GM18867 (cell line): Measurements from ENCODE around the gene CTDP1.
"Not testable (repeated sequence)": the region's sequence is repeated elsewhere in the genome, so short reads cannot be mapped to it uniquely, and the experiment has no call there.

Experiments used
- ATAC-seq: cut with Tn5 transposase; IDR thresholded peaks from one replicate; pipeline ENCODE4 v1.9.1; 2021; ENCODE audit warnings: mild to moderate bottlenecking, moderate library complexity; ENCODE audit not compliant: unreplicated experiment

CTDP1 gene

DNA sequence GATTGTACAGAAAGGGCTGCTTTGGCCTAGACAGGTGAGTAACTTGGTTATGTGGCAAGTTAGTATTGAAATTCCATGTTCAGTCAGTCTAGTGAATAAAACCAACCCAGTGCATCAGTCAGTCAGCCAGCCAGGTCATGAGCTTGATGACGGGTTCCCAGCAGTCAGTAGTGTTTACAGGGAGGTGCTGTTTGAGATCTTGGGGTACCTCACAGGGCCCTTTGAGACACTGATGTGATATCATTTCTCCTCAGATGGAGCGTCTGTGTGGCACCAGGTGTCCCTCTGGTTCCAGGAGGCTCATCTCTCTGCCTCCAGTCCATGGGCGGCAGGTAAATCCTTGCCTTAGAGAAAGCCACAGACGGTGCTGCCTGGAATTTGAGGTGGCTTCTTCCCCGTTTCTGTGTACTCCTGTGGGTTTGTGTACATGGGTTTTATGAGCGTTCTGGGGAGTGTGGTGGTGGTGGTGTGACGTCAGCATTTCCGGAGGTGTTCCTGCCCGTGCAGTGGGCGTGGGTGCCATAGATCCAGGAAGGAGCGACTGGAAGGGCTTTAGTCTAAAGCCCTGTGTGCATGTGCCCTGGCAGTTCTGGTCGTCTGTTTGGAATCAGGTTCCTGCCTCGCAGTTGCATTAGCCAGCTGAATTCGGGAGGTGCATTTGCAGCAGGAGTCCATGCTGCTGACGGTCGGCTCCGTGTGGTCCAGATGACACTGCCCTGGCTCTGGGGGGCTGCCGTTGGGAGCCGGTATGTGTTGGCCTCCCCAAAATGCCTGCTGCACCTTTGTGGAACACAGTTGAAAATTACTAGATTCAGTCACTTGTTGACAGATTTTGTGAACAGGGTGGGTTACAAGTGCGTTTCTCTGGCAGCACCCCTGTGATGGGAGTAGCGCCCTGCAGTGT lies 2.1 kb downstream of the CTDP1 start:
- ATAC-seq = no peak

DNA sequence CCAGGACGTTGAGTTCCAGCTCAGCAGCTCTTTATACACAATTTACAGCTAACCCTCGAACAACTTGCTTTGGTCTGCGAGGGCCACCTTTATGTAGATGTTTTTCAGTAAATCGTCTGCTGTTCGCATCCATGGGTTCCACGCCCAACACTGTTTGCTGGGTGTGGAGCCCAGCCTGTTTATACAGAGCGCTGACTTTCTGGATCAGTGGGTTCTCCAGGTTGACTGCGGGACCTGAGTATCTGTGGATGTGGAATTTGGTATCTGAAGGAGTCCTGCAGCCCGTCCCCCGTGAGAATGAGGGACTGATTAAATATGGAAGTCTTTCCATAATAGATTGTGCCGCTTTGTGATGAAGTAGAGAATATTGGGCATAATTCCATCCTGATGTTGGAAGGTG lies 2.9 kb downstream of the CTDP1 start:
- no peak for ATAC-seq

DNA sequence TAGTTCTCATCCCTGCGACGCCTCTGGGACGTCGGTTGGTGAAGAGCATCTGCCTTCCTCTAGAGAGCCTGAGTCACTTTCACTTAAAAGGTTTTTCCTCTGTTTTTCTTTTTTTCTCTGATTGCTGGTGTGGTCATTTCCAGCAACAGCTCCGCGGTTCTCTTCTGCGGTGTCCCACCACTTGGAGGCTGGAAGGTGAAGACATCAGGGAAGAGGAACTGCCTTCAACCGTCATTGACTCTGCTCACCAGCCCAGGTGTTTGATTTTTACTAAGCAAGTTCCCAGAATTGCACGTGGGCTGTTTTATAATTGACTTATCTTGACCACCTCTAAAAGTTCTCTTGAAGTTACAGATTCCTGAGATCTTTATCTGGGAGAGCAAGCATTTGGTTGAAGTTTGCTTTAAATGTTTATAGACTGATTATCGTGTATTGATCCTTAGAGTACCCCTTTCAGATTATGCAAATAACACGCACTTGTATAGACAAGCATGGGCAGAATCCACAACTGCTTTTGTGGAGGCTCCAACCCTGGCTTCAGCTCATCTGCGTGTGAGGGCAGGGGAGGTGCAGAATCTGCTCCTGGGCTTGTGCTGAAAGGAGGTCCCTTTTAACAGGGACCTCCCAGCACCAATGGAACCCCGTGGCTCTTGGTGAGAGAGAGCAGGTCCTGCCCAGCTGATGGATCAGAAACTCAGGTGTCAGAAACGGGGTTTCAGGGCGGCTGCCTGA lies 3.5 kb downstream of the CTDP1 start:
- no peak for ATAC-seq

GRCh38 chr18:79683626-79684282 lies 4.2 kb downstream of the CTDP1 start:
- ATAC-seq = no peak

- ATAC-seq = no peak
Observed at GRCh38 chr18:79684283-79684631, 4.7 kb downstream of the CTDP1 start.

DNA sequence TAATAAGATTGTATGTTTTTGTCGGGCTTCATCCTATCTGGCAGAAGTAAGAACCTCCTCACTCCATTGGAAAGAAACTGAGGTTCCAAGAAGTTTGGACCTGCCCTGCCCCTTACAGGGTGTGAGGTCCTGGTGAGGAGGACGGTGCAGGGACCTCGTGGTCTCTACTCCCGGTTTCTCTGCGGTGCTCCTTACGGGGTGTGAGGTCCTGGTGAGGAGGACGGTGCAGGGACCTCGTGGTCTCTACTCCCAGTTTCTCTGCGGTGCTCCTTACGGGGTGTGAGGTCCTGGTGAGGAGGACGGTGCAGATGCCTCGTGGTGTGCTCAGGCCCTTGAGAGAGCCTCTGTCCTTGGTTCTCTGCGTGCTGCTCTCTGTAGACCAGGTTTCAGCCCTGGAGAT lies 5.2 kb downstream of the CTDP1 start:
- no peak for ATAC-seq

GRCh38 chr18:79685281-79685680 lies 5.7 kb downstream of the CTDP1 start:
- ATAC-seq = no peak

- ATAC-seq = no peak
Observed at GRCh38 chr18:79685971-79686370, 6.4 kb downstream of the CTDP1 start.

GRCh38 chr18:79687806-79688205 lies 8.2 kb downstream of the CTDP1 start:
- ATAC-seq = no peak

GRCh38 chr18:79690071-79690470 lies 10.5 kb downstream of the CTDP1 start:
- no peak for ATAC-seq

- ATAC-seq = no peak
Observed at GRCh38 chr18:79690586-79691482, 11.2 kb downstream of the CTDP1 start.

DNA sequence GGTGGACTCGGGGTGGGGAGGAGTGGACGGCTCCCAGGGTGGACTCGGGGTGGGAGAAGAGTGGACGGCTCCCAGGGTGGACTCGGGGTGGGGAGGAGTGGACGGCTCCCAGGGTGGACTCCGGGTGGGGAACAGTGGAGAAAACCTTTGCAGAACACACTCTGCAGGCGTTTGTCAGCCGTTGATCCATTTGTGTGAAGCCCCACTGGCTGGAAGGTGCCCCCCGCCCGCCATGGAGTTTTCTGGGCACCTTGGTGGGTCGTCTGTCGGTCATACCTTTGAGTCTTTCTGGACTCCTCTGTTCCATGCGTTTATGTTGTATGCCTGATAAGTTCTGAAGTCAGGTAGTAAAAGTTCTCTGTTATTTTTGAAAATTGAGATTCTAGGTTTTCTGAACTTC lies 12.5 kb downstream of the CTDP1 start:
- ATAC-seq = no peak

DNA sequence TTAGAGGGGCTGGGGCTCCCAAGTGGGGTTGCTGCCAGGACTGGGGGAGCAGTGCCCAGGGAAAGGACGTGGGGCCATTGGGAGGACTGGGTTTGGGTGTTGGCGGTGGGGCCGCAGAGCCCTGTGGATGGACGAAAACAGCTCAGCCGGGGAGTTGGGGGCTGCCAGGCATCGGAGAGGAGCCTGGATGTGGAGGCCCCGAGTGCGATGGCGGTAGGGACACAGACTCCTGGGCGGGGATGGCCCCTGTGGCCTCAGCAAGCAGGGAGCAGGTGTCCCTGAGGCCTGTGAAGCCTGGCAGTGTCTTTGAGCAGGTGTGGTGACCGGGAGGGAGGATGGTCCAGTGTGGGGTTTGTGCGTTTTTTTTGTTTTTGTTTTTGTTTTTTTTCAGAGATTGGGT lies 13.3 kb downstream of the CTDP1 start:
- ATAC-seq = no peak

- ATAC-seq = no peak
Observed at GRCh38 chr18:79693561-79694205, 14.1 kb downstream of the CTDP1 start.

- ATAC-seq = not testable (repeated sequence)
Observed at GRCh38 chr18:79694206-79694894, 14.7 kb downstream of the CTDP1 start.

DNA sequence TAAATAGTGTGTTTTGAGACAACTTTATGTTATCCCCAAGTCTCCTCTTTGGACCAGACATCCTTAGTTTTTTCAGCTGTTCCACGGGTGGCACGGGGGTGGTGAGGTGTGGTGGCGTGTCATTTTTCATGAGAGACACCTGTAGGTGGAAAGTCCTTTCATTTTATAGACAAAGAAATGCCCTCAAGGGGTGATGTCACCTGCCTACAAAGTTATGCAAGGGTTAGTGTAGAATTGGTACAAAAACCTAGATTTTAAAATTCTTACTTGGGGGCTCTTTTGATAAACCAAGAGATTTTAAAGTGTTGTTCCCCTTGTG lies 15.3 kb downstream of the CTDP1 start:
- no peak for ATAC-seq

DNA sequence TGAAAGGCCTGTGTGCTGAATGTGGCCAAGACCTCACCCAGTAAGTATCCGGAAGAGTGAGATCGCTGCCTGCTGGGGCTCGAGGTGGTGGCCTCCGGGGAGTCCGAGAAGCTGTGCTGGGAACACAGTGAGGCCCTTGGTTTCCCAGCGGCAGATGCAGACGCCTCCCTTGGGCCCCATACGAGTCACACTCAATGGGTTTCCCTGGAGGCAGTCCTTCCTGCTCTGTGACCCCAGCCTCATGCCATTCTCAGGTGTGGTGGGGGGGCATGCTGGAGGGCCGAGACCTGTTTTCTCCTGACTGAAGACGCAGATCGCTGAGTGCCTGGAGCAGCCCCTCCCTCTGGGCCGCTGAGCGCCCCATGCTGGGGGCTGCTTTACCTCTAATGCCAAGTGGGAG lies 15.7 kb downstream of the CTDP1 start:
- ATAC-seq = no peak

- no peak for ATAC-seq
Observed at GRCh38 chr18:79695856-79696850, 16.6 kb downstream of the CTDP1 start.

DNA sequence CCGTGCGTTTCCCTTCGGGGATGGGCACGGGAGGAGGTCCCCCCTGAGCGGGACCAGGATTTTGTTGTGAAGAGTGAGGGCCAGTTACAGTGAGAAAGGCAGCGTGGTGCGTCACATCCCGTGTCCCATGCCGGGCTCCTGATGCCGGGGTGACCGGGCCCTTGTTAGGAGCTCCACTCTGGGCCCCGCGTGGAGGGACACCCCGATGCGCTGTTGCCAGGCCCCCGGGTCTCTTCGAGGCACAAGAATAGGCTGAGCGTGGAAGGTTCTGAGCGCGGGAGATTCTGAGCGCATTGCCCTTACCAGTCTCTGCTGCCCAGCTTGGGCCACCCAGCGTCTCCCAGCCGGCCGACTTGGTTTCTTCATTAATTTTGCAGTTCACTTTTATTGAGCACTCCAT lies 17.6 kb downstream of the CTDP1 start:
- no peak for ATAC-seq
